Left ventricle myocardium inferior (tissue), 1 donor: Measurements from ENCODE around the gene SLIT3. TPM values are rescaled to one million over a fixed set of nuclear protein-coding genes. Genes with fewer than 3 reads are reported as not detected.

Source experiments
- DNase-seq: peaks from one replicate; pipeline ENCODE4 v3.0.0-alpha.2; 2020
- H3K27ac ChIP-seq: fragments of 200-600 bp; replicated peaks from 2 replicates; pipeline ENCODE4 v1.8.0; 2021
- H3K27me3 ChIP-seq: fragments of 200-600 bp; 2 replicates; pipeline ENCODE4 v1.8.0; 2021; ENCODE audit warnings: low read depth
- H3K36me3 ChIP-seq: fragments of 200-600 bp; 2 replicates; pipeline ENCODE4 v1.8.0; 2021
- H3K4me1 ChIP-seq: fragments of 200-600 bp; 2 replicates; pipeline ENCODE4 v1.8.0; 2021
- H3K4me3 ChIP-seq: fragments of 200-600 bp; 2 replicates; pipeline ENCODE4 v1.8.0; 2021; ENCODE audit warnings: mild to moderate bottlenecking, moderate library complexity
- H3K9me3 ChIP-seq: fragments of 200-600 bp; replicated peaks from 2 replicates; pipeline ENCODE4 v1.8.0; 2021
- intact Hi-C: fragments of 100-400 bp; cut with micrococcal nuclease; formaldehyde crosslinking; loops from one replicate; pipeline ENCODE4 v1.11.0; 2022
- total RNA-seq: library from RNA; stranded (reverse); fragmentation: NEBNext Ultra II Directional; extraction: Animal tissue kit (Norgen Biotek cat#: 25700); gene quantifications from one replicate; pipeline ENCODE4 v1.2.1, GENCODE V29; 2021
- TF ChIP-seq, protein P1 (sequence below): fragments of 200-600 bp; IDR thresholded peaks from 2 replicates; pipeline ENCODE4 v1.8.0; 2021; ENCODE audit warnings: antibody characterized with exemption, mild to moderate bottlenecking, borderline replicate concordance
- donor health status: DM: no; HTN: yes; CAD: no; lungs with severe emphysema.

SLIT3 gene
- total RNA-seq, 1 donor from 2014 or later, result 22.7 TPM

- no peaks in the 10 kb centered on the region for H3K9me3 ChIP-seq
- H3K4me3 ChIP-seq, result no peak overlapping the region
- no peak overlapping the region for H3K27ac ChIP-seq
- no peaks in the 10 kb centered on the region for H3K4me1 ChIP-seq
- no peaks in the 10 kb centered on the region for H3K36me3 ChIP-seq
- peaks cover 4% of the 10 kb centered on the region for H3K27me3 ChIP-seq
- DNase-seq, result no peak
- TF ChIP-seq, protein P1, sequence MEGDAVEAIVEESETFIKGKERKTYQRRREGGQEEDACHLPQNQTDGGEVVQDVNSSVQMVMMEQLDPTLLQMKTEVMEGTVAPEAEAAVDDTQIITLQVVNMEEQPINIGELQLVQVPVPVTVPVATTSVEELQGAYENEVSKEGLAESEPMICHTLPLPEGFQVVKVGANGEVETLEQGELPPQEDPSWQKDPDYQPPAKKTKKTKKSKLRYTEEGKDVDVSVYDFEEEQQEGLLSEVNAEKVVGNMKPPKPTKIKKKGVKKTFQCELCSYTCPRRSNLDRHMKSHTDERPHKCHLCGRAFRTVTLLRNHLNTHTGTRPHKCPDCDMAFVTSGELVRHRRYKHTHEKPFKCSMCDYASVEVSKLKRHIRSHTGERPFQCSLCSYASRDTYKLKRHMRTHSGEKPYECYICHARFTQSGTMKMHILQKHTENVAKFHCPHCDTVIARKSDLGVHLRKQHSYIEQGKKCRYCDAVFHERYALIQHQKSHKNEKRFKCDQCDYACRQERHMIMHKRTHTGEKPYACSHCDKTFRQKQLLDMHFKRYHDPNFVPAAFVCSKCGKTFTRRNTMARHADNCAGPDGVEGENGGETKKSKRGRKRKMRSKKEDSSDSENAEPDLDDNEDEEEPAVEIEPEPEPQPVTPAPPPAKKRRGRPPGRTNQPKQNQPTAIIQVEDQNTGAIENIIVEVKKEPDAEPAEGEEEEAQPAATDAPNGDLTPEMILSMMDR, result no peak
- intact Hi-C loops, result no loop called here
Observed at GRCh38 chr5:169083394-169084018, 217.4 kb downstream of the SLIT3 start.

DNA sequence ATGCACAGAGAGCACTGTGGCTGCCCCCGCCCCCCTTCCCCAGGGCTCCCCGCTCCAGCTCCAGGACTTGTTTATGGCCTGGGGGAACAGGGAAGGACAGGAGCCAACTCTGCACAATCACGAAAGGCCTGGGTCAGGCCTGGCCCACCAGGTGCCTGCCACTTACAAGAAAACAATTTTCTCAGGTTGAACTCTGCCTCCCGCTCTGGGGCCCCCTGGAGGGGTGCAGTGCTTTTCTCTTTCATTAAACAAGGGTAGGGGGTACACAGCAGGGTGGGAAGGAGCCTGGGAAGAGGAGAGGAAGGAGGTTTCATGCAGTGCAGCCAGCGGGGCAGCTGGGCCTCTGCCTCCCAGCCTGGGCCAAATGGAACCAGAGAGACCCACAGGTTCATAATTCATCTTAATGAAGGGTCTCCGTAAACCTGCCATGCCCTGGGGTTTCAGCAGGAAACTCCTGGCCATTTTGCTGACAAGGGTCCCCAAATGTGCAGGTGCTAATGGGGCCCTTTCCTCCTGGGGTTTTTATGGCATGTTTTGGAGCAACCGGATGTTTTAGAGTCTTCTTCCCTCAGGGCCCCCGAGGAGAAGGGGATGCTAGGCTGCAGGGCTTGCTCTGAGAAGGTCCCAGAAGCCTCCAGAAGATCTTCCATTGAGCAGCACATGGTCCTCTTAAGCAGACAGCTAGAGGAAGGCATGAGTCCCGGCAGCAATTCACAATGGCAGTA is 219.8 kb downstream of the SLIT3 start:
- Histone ChIP-seq H3K4me3 (no peak overlapping the region), H3K9me3 (no peaks in the 10 kb centered on the region), H3K27ac (no peak overlapping the region), H3K4me1 (no peaks in the 10 kb centered on the region), H3K27me3 (peaks cover 11% of the 10 kb centered on the region), H3K36me3 (no peaks in the 10 kb centered on the region)
- intact Hi-C loops, result no loop called here
- DNase-seq, result no peak
- TF ChIP-seq, protein P1, result no peak

DNA sequence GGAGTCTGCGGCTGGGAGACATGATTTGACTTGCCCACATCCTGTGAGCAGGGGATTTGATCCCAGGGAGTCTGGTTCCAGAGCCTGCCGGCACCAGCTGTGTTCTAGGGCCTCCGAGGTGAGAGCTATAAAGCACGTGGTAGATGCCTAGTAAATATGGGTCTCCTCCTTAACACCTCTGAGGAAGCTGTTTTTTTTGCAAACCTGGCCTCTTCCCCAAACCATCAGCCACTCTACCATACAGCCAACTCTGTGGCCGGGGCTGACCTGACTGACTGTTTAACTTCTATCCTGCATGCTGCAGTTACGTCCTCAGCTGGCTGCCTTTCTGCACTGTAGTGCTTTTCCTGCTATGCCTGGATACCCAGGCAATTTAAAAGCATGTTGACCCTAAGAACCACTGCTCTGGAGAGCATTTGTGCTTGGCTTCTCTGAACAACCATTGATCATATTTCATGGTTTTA is 220.5 kb downstream of the SLIT3 start:
- DNase-seq, result no peak
- intact Hi-C loops, result no loop called here
- no peaks in the 10 kb centered on the region for H3K4me1 ChIP-seq
- no peak overlapping the region for H3K4me3 ChIP-seq
- no peaks in the 10 kb centered on the region for H3K36me3 ChIP-seq
- TF ChIP-seq, protein P1, result no peak
- no peak overlapping the region for H3K27ac ChIP-seq
- H3K9me3 ChIP-seq, result no peaks in the 10 kb centered on the region
- H3K27me3 ChIP-seq, result peaks cover 11% of the 10 kb centered on the region

DNA sequence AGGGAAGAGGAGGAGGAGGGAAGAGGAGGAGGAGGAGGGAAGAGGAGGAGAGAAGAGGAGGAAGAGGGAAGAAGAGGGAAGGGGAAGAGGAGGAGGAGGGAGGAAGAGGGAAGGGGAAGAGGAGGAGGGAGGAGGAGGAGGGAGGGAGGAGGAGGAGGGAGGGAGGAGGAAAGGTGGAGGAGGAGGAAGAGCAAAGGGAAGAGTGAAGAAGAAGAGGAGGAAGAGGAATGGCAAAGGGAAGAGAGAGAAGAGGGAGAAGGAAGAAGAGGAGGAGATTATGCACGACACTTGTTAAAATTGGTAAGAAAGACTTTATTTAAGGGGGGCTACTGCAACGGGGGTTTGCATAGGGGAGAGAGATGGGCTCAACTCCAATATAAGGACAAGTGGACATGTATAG is 221.2 kb downstream of the SLIT3 start:
- Histone ChIP-seq H3K27me3 (peaks cover 11% of the 10 kb centered on the region), H3K27ac (no peak overlapping the region), H3K36me3 (no peaks in the 10 kb centered on the region), H3K4me3 (no peak overlapping the region), H3K9me3 (no peaks in the 10 kb centered on the region), H3K4me1 (no peaks in the 10 kb centered on the region)
- TF ChIP-seq, protein P1, result no peak
- intact Hi-C loops, result no loop called here
- DNase-seq, result no peak

- no peaks in the 10 kb centered on the region for H3K9me3 ChIP-seq
Observed at GRCh38 chr5:169074839-169075238, 226.1 kb downstream of the SLIT3 start.

More at GRCh38 chr5:169074839-169075238, 226.1 kb downstream of the SLIT3 start:
- no peak overlapping the region for H3K4me3 ChIP-seq
- H3K27ac ChIP-seq, result no peak overlapping the region
- no peak for DNase-seq
- no peaks in the 10 kb centered on the region for H3K4me1 ChIP-seq
- H3K27me3 ChIP-seq, result peaks cover 19% of the 10 kb centered on the region
- TF ChIP-seq, protein P1, result no peak
- intact Hi-C loops, result no loop called here
- H3K36me3 ChIP-seq, result no peaks in the 10 kb centered on the region
